Astrocyte (in vitro differentiated cells and primary cell): Measurements from ENCODE around the gene KNDC1. TPM values are rescaled to one million over a fixed set of nuclear protein-coding genes. Genes with fewer than 3 reads are reported as not detected.

Experiments
- DNase-seq: peaks from one replicate; pipeline ENCODE4 v3.0.0-alpha.2; 2010; ENCODE audit warnings: low read depth
- FAIRE-seq: peaks from 2 replicates; lab custom pipeline; 2011; peaks lifted over from hg19 to GRCh38; lab: Jason Lieb, UNC
- H2AFZ ChIP-seq: 2 replicates; pipeline ENCODE4 v1.6.0; 2012; ENCODE audit warnings: low read depth, low read length, inconsistent platforms
- H3K27ac ChIP-seq: 2 replicates; pipeline ENCODE4 v1.5.1; 2011; ENCODE audit warnings: low read depth, low read length, inconsistent platforms
- H3K27me3 ChIP-seq: 2 replicates; pipeline ENCODE4 v1.6.0; 2011; ENCODE audit warnings: low read length, inconsistent platforms; ENCODE audit not compliant: insufficient read depth
- H3K36me3 ChIP-seq: 2 replicates; pipeline ENCODE4 v1.5.1; 2011; ENCODE audit warnings: low read length, inconsistent platforms; ENCODE audit not compliant: insufficient read depth
- H3K4me1 ChIP-seq: 2 replicates; pipeline ENCODE4 v1.5.1; 2011; ENCODE audit warnings: low read length, inconsistent platforms; ENCODE audit not compliant: insufficient read depth
- H3K4me2 ChIP-seq: 2 replicates; pipeline ENCODE4 v1.6.0; 2012; ENCODE audit warnings: low read length, inconsistent platforms
- H3K4me3 ChIP-seq: 2 replicates; pipeline ENCODE4 v1.5.1; 2011; ENCODE audit warnings: low read depth, mild to moderate bottlenecking, low read length, inconsistent platforms; ENCODE audit not compliant: insufficient read depth
- H3K79me2 ChIP-seq: 2 replicates; pipeline ENCODE4 v1.6.0; 2012; ENCODE audit warnings: mild to moderate bottlenecking, low read length, inconsistent platforms; ENCODE audit not compliant: insufficient read depth
- H3K9ac ChIP-seq: 2 replicates; pipeline ENCODE4 v1.6.0; 2012; ENCODE audit warnings: mild to moderate bottlenecking, low read length, inconsistent platforms
- H3K9me3 ChIP-seq: 2 replicates; pipeline ENCODE4 v1.5.1; 2012; ENCODE audit warnings: low read depth, mild to moderate bottlenecking, low read length, inconsistent platforms; ENCODE audit not compliant: insufficient read depth
- H4K20me1 ChIP-seq: 2 replicates; pipeline ENCODE4 v1.6.0; 2012; ENCODE audit warnings: low read length, inconsistent platforms; ENCODE audit not compliant: insufficient read depth
- H3K27ac Mint-ChIP-seq: one replicate; pipeline ENCODE4 v1.8.0; 2021; ENCODE audit warnings: mild to moderate bottlenecking, mixed read lengths; ENCODE audit not compliant: unreplicated experiment
- H3K27me3 Mint-ChIP-seq: one replicate; pipeline ENCODE4 v1.8.0; 2021; ENCODE audit warnings: low read depth, mixed read lengths; ENCODE audit not compliant: unreplicated experiment
- H3K36me3 Mint-ChIP-seq: one replicate; pipeline ENCODE4 v1.8.0; 2021; ENCODE audit warnings: low read depth, mixed read lengths; ENCODE audit not compliant: unreplicated experiment
- H3K4me1 Mint-ChIP-seq: one replicate; pipeline ENCODE4 v1.8.0; 2021; ENCODE audit warnings: low read depth, mixed read lengths; ENCODE audit not compliant: unreplicated experiment
- H3K4me3 Mint-ChIP-seq: one replicate; pipeline ENCODE4 v1.8.0; 2021; ENCODE audit warnings: mild to moderate bottlenecking, moderate library complexity, mixed read lengths; ENCODE audit not compliant: unreplicated experiment
- H3K9me3 Mint-ChIP-seq: one replicate; pipeline ENCODE4 v1.8.0; 2021; ENCODE audit warnings: mild to moderate bottlenecking, mixed read lengths; ENCODE audit not compliant: unreplicated experiment
- CTCF ChIP-seq: IDR thresholded peaks from 2 replicates; pipeline ENCODE4 v1.5.1; 2011; ENCODE audit warnings: low read depth, mild to moderate bottlenecking, inconsistent platforms, low read length, moderate library complexity; ENCODE audit not compliant: insufficient read depth
- EZH2 ChIP-seq: IDR thresholded peaks from 2 replicates; pipeline ENCODE4 v1.6.1; 2012; ENCODE audit warnings: mild to moderate bottlenecking, low read length, inconsistent platforms; ENCODE audit not compliant: insufficient read depth
- total RNA-seq: library from RNA; stranded (reverse); gene quantifications from 2 replicates; pipeline ENCODE4 v1.2.1, GENCODE V29; 2021

KNDC1 gene
- total RNA-seq, 1 donor from 2014 or later, result 2.6 TPM

DNA sequence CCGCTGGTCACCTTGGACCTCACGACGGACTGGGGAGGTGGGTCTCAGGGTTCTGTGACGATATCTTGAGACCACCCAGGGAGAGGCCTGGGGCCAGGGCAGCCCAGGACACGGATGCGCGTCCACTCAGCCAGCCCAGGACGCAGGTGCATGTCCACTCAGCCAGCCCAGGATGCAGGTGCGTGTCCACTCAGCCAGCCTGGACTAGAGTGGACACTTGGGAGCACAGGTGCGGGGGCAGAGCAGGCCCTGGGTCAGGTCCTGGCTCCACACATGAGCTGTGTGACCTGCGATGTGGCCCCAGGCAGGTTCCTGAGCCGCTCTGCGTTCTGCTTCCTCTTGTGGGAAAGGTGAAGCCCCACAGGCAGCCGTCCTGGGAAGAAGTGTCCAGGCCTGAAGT is 22.2 kb downstream of the KNDC1 start:
- Histone ChIP-seq H3K36me3 (no peaks in the 10 kb centered on the region), H3K4me2 (no peak overlapping the region), H3K9ac (no peak overlapping the region), H3K9me3 (peaks cover 9% of the 10 kb centered on the region), H3K27ac (no peak overlapping the region), H3K79me2 (no peaks in the 10 kb centered on the region), H4K20me1 (no peaks in the 10 kb centered on the region), H3K27me3 (no peaks in the 10 kb centered on the region), H3K4me1 (no peaks in the 10 kb centered on the region), H2AFZ (no peak overlapping the region), H3K4me3 (no peak overlapping the region)
- no peak overlapping the region for H3K4me3 Mint-ChIP-seq
- no peak overlapping the region for H3K27ac Mint-ChIP-seq
- DNase-seq (no peak), FAIRE-seq (no peak)
- H3K36me3 Mint-ChIP-seq, result peaks cover 4% of the 10 kb centered on the region
- H3K9me3 Mint-ChIP-seq, result peaks cover 3% of the 10 kb centered on the region
- H3K27me3 Mint-ChIP-seq, result peaks cover 18% of the 10 kb centered on the region
- H3K4me1 Mint-ChIP-seq, result no peaks in the 10 kb centered on the region
- no peak for TF ChIP-seq CTCF
- TF ChIP-seq EZH2, result no peak

- Mint-ChIP-seq H3K27ac (no peak overlapping the region), H3K36me3 (peaks cover 4% of the 10 kb centered on the region), H3K4me1 (no peaks in the 10 kb centered on the region), H3K27me3 (peaks cover 18% of the 10 kb centered on the region), H3K9me3 (no peaks in the 10 kb centered on the region), H3K4me3 (no peak overlapping the region)
- Histone ChIP-seq H3K27ac (no peak overlapping the region), H3K27me3 (no peaks in the 10 kb centered on the region), H3K4me1 (no peaks in the 10 kb centered on the region), H3K79me2 (no peaks in the 10 kb centered on the region), H3K4me2 (no peak overlapping the region), H4K20me1 (no peaks in the 10 kb centered on the region), H3K4me3 (no peak overlapping the region), H3K9me3 (peaks cover under 1% of the 10 kb centered on the region), H3K36me3 (no peaks in the 10 kb centered on the region), H3K9ac (no peak overlapping the region), H2AFZ (no peak overlapping the region)
- FAIRE-seq, result no peak
- TF ChIP-seq CTCF (no peak), EZH2 (no peak)
- no peak for DNase-seq
These were observed 23.0 kb downstream of the KNDC1 start for GRCh38 chr10:133182791-133183645.
